Fibroblast of skin of back (primary cell): ENCODE measurements around the gene MCFD2.

ENCODE experiments used
- DNase-seq: peaks from one replicate; pipeline ENCODE4 v3.0.0-alpha.2; 2013

The MCFD2 gene

GRCh38 chr2:46872902-46873603 lies 42.6 kb downstream of the MCFD2 start:
- no peak for DNase-seq

- DNase-seq, result peak; percentile 73
These were observed 43.6 kb downstream of the MCFD2 start for GRCh38 chr2:46871976-46872381.

- DNase-seq, result peak; percentile 77
These were observed 45.4 kb downstream of the MCFD2 start for GRCh38 chr2:46870051-46870839.

- no peak for DNase-seq
These were observed 46.0 kb downstream of the MCFD2 start for GRCh38 chr2:46869621-46870020.

GRCh38 chr2:46866770-46867246 lies 48.8 kb downstream of the MCFD2 start:
- no peak for DNase-seq

GRCh38 chr2:46865181-46865970 lies 50.2 kb downstream of the MCFD2 start:
- DNase-seq, result peak; percentile 57

- DNase-seq, result no peak
These were observed 51.7 kb downstream of the MCFD2 start for GRCh38 chr2:46863882-46864281.

- no peak for DNase-seq
These were observed 53.1 kb downstream of the MCFD2 start for GRCh38 chr2:46862514-46862913.

- no peak for DNase-seq
These were observed 53.7 kb downstream of the MCFD2 start for GRCh38 chr2:46861916-46862315.

GRCh38 chr2:46859482-46859881 lies 56.1 kb downstream of the MCFD2 start:
- no peak for DNase-seq

GRCh38 chr2:46858702-46859090 lies 56.9 kb downstream of the MCFD2 start:
- peak; percentile 98 for DNase-seq

GRCh38 chr2:46857871-46858701 lies 57.5 kb downstream of the MCFD2 start:
- peak; percentile 99 for DNase-seq

- DNase-seq, result no peak
These were observed 59.3 kb downstream of the MCFD2 start for GRCh38 chr2:46856336-46856735.

GRCh38 chr2:46855805-46856204 lies 59.8 kb downstream of the MCFD2 start:
- DNase-seq, result no peak

GRCh38 chr2:46854260-46854659 lies 61.3 kb downstream of the MCFD2 start:
- DNase-seq, result no peak

- no peak for DNase-seq
These were observed 63.0 kb downstream of the MCFD2 start for GRCh38 chr2:46852598-46852997.

- no peak for DNase-seq
These were observed 63.5 kb downstream of the MCFD2 start for GRCh38 chr2:46852124-46852523.
